Effector memory CD8-positive, alpha-beta T cell (primary cell): ENCODE data around the gene ZFYVE19.
"Not testable (repeated sequence)": the region's sequence is repeated elsewhere in the genome, so short reads cannot be mapped to it uniquely, and the experiment has no call there.

Experiments used
- ATAC-seq: fragments of 150-1000 bp; cut with Tn5 transposase; replicated peaks from 2 replicates; pipeline ENCODE4 v1.10.0; 2021; ENCODE audit warnings: mild to moderate bottlenecking, moderate library complexity
- DNase-seq, 3 experiments: peaks; one replicate each; pipeline ENCODE4 v3.0.0; 2021
- H3K27ac Mint-ChIP-seq, 2 donors: one replicate each; pipeline ENCODE4 v1.8.0; 2022; ENCODE audit warnings: mild to moderate bottlenecking in 2 of 2, mixed read lengths in 2 of 2, moderate library complexity in 2 of 2
- H3K27me3 Mint-ChIP-seq, 2 donors: one replicate each; pipeline ENCODE4 v1.8.0; 2022; ENCODE audit warnings: mixed read lengths in 2 of 2
- H3K36me3 Mint-ChIP-seq: one replicate; pipeline ENCODE4 v1.8.0; 2022; ENCODE audit warnings: mild to moderate bottlenecking, moderate library complexity, mixed read lengths; ENCODE audit not compliant: insufficient read depth
- H3K4me1 Mint-ChIP-seq, 2 donors: one replicate each; pipeline ENCODE4 v1.8.0; 2022; ENCODE audit warnings: low read depth in 2 of 2, mixed read lengths in 2 of 2
- H3K4me3 Mint-ChIP-seq, 2 donors: one replicate each; pipeline ENCODE4 v1.8.0; 2022; ENCODE audit warnings: mild to moderate bottlenecking in 2 of 2, mixed read lengths in 2 of 2, moderate library complexity in 2 of 2
- H3K9me3 Mint-ChIP-seq, 2 donors: one replicate each; pipeline ENCODE4 v1.8.0; 2022; ENCODE audit warnings: mixed read lengths in 2 of 2

The ZFYVE19 gene

GRCh38 chr15:40853241-40853890 lies 46.5 kb downstream of the ZFYVE19 start:
- Mint-ChIP-seq H3K4me3 (no peak overlapping the region), H3K27me3 (no peaks in the 10 kb centered on the region), H3K27ac (no peak overlapping the region), H3K36me3 (no peaks in the 10 kb centered on the region), H3K9me3 (no peaks in the 10 kb centered on the region), H3K4me1 (peaks cover 4 to 7% of the 10 kb centered on the region in 2 donors)
- ATAC-seq (no peak), DNase-seq (no peak)

DNA sequence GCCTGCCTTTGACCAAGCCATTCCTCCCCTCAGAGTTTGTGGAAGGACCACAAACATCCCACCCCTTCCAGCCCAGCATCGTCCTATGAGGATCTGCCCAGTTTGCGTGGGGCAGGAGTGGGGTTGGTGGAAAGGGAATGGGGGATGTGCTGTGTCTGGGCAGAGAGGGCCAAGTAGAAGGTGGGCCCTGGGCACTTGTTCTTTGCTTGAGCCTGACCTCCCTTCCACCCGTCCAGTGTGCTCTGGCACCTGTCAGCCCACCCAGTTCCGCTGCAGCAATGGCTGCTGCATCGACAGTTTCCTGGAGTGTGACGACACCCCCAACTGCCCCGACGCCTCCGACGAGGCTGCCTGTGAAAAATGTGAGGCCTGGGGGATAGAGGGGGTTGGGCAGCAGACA lies 47.3 kb downstream of the ZFYVE19 start:
- DNase-seq (no peak), ATAC-seq (no peak)
- no peak overlapping the region for H3K27ac Mint-ChIP-seq
- peaks cover 9 to 13% of the 10 kb centered on the region in 2 donors for H3K4me1 Mint-ChIP-seq
- no peaks in the 10 kb centered on the region for H3K36me3 Mint-ChIP-seq
- H3K9me3 Mint-ChIP-seq, result no peaks in the 10 kb centered on the region
- H3K27me3 Mint-ChIP-seq, result peaks cover 0 to 4% of the 10 kb centered on the region in 2 donors
- no peak overlapping the region for H3K4me3 Mint-ChIP-seq

DNA sequence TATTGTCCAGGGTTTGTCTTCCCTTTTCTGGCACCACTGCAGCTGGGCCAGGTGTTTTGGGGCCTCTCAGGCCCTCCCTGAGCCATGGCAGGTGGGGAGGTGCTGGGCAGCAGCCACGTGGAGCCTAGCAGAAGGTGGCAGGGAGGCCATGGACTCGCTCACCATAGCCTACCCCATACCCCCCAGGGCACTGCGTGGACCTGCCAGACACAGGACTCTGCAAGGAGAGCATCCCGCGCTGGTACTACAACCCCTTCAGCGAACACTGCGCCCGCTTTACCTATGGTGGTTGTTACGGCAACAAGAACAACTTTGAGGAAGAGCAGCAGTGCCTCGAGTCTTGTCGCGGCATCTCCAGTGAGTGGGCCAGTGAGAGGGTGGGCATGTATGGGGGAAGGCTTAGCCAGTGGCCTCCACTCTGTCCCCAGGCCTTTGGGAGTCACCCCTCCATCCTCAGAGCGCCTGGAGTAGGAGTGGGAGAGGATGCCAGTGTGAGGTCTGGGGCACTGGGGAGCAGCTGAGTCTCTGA lies 48.9 kb downstream of the ZFYVE19 start:
- peaks cover 0 to 7% of the 10 kb centered on the region in 2 donors for H3K27me3 Mint-ChIP-seq
- ATAC-seq, result no peak
- H3K4me3 Mint-ChIP-seq, result no peak overlapping the region
- H3K36me3 Mint-ChIP-seq, result peaks cover 3% of the 10 kb centered on the region
- no peak overlapping the region for H3K27ac Mint-ChIP-seq
- no peak for DNase-seq
- no peaks in the 10 kb centered on the region for H3K9me3 Mint-ChIP-seq
- H3K4me1 Mint-ChIP-seq, result peaks cover 15 to 18% of the 10 kb centered on the region in 2 donors

GRCh38 chr15:40856746-40857145 lies 49.9 kb downstream of the ZFYVE19 start:
- DNase-seq (no peak), ATAC-seq (no peak)
- Mint-ChIP-seq H3K4me1 (peaks cover 15 to 18% of the 10 kb centered on the region in 2 donors), H3K36me3 (peaks cover 3% of the 10 kb centered on the region), H3K9me3 (no peaks in the 10 kb centered on the region), H3K27me3 (peaks cover 0 to 7% of the 10 kb centered on the region in 2 donors), H3K4me3 (no peak overlapping the region), H3K27ac (no peak overlapping the region)

DNA sequence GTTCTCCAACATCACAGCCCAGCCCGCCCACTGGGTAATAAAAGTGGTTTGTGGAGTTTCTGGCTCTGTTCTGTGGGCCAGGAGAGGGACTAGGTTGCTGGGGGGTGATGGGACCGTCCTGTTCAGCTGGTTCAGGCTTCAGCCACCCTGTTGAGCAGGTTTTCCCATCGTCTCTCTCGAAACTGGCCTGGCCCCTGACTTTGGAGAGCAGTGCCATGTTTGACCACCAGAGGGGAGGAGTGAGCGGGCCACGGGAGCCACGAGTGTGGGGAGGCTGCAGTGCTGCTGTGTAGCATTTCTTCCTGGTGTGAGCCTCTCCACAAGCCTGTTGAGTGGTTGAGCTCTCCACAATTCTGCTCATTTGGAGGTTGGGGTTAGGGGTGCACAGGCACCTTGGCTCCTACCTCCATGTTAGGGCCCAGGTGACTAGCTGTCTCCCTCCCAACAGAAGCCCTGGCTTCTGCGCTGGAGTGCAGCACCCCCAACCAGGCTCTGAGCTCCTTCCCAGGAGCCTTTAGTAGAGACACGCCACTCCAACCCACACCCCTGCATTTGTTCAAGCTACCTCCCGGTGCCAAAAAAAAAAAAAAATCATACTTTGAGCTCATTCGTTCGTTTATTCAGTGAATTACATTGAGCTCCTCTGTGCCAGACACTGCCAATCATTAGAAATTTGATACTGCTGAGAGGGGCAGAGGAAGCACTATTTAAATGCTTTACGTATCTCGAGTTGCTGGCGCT lies 50.9 kb downstream of the ZFYVE19 start:
- peaks cover 15 to 18% of the 10 kb centered on the region in 2 donors for H3K4me1 Mint-ChIP-seq
- peaks cover 3% of the 10 kb centered on the region for H3K36me3 Mint-ChIP-seq
- peak; percentile 91 for ATAC-seq
- DNase-seq, result peak; percentile 79 to 87 (median 83)
- H3K27ac Mint-ChIP-seq, result peak overlapping the region in 1 of 2 donors; percentile 49
- peaks cover 0 to 12% of the 10 kb centered on the region in 2 donors for H3K27me3 Mint-ChIP-seq
- H3K4me3 Mint-ChIP-seq, result no peak overlapping the region
- H3K9me3 Mint-ChIP-seq, result no peaks in the 10 kb centered on the region

GRCh38 chr15:40858706-40859105 lies 51.8 kb downstream of the ZFYVE19 start:
- no peaks in the 10 kb centered on the region for H3K9me3 Mint-ChIP-seq
- peaks cover under 1 to 19% of the 10 kb centered on the region in 2 donors for H3K27me3 Mint-ChIP-seq
- peaks cover 3% of the 10 kb centered on the region for H3K36me3 Mint-ChIP-seq
- no peak for ATAC-seq
- H3K4me3 Mint-ChIP-seq, result no peak overlapping the region
- no peak for DNase-seq
- H3K27ac Mint-ChIP-seq, result no peak overlapping the region
- peaks cover 15 to 18% of the 10 kb centered on the region in 2 donors for H3K4me1 Mint-ChIP-seq

DNA sequence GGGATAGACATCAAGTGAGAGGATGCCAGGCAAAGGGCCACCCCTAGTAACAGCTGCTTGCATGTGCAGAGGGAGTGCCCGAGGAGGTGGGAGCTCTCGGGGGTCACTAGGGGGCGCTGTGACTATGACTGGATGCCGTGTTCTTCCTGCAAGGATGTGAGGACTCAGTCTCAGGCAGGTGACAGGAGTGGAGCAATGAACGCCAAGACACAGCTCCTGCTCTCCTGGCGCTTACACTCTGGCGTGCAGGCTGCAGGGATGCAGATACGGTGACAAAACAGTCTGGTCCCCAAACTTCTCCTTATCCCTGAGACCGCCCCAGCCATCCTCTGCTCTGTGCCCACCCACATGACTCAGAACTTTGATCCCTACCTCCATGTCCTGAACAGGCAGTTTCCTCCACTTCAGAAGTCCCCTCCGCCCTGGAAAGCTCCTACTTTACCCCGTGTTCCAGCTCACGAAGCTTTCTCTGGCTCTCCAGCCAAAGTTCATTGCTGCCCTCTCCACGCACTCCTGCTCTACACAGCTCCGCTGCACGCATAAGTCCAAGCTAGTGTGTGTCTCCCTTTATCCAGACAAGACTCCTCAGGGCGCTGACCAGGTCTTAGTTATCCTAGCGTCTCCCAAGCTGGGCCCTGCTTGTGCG lies 52.4 kb downstream of the ZFYVE19 start:
- peak; percentile 80 for ATAC-seq
- Mint-ChIP-seq H3K9me3 (no peaks in the 10 kb centered on the region), H3K4me3 (no peak overlapping the region), H3K27ac (no peak overlapping the region), H3K27me3 (peaks cover 6 to 25% of the 10 kb centered on the region in 2 donors), H3K36me3 (peaks cover 6% of the 10 kb centered on the region), H3K4me1 (peaks cover 15 to 18% of the 10 kb centered on the region in 2 donors)
- DNase-seq, result peak; percentile 75 to 84 (median 80)

DNA sequence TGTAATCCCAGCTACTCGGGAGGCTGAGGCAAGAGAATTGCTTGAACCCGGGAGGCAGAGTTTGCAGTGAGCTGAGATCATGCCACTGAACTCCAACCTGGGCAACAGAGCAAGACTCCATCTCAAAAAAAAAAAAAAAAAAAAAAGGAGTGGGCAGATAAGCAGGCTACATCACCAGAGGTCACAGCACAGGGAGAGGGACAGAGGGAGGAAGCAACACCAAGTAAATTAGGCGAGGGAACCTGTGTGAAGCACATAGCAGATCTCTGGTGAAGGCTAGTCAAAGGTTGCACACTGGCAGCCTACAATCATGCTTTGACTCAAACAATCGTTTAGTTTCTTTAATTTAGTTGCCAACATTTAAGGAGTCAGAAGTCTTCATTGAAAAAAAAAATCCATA lies 54.3 kb downstream of the ZFYVE19 start:
- not testable (repeated sequence) for H3K4me3 Mint-ChIP-seq, H3K27ac Mint-ChIP-seq, H3K9me3 Mint-ChIP-seq, ATAC-seq, H3K36me3 Mint-ChIP-seq, DNase-seq
- H3K4me1 Mint-ChIP-seq, result peaks cover 15 to 18% of the 10 kb centered on the region in 2 donors
- H3K27me3 Mint-ChIP-seq, result peaks cover 9 to 32% of the 10 kb centered on the region in 2 donors

DNA sequence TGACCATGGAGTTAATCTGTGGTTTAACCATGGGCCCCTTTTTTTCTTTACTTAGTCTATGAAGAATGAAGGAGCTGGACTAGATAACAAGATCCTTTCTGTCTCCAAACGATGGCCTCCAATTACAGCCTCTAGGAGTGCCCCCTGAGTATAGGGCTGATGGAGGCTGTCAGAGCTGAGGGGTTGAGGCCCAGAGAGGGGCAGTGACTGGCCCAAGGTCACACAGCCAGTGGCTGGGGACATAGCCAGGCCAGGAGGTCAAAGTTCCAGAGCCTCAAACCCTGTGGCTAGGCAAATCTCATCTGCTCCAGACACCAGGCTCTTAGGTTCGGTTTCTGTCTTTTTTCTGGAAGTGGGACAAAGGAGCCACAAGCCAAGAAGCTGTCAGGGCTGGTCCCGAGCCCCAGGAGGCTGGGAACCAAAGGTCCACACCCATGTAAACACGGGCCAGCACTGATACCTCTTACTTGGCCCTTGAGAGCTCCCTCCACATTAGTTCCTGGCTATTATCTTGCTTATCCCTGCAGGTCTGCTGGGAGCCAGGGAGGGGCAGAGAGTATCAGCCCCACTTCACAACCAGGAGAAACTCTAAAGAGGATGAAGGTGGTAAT lies 56.9 kb downstream of the ZFYVE19 start:
- peaks cover 9 to 10% of the 10 kb centered on the region in 2 donors for H3K4me1 Mint-ChIP-seq
- peaks cover 9 to 32% of the 10 kb centered on the region in 2 donors for H3K27me3 Mint-ChIP-seq
- no peak overlapping the region for H3K27ac Mint-ChIP-seq
- no peak overlapping the region for H3K4me3 Mint-ChIP-seq
- peaks cover 6% of the 10 kb centered on the region for H3K36me3 Mint-ChIP-seq
- H3K9me3 Mint-ChIP-seq, result no peaks in the 10 kb centered on the region
- ATAC-seq (no peak), DNase-seq (no peak)
